ENCODE results near the gene DPYSL4.

DPYSL4 gene

GRCh38 chr10:132199268-132199853 is 12.6 kb downstream of the DPYSL4 start:
- no peak for TF ChIP-seq CTCF (IDR thresholded peaks at IDR 0.05; ENCODE audit: borderline replicate concordance, insufficient read depth, low read depth, low read length)
- H3K4me3 ChIP-seq (ENCODE audit: low read depth, low read length): no peak overlapping the region

- H3K4me3 ChIP-seq (ENCODE audit: low read depth, low read length): no peak overlapping the region
- no peak for TF ChIP-seq CTCF (IDR thresholded peaks at IDR 0.05; ENCODE audit: borderline replicate concordance, insufficient read depth, low read depth, low read length)
These were observed 13.1 kb downstream of the DPYSL4 start for GRCh38 chr10:132199854-132200311.

GRCh38 chr10:132200344-132201110 is 13.8 kb downstream of the DPYSL4 start:
- no peak for TF ChIP-seq CTCF (IDR thresholded peaks at IDR 0.05; ENCODE audit: borderline replicate concordance, insufficient read depth, low read depth, low read length)

DNA sequence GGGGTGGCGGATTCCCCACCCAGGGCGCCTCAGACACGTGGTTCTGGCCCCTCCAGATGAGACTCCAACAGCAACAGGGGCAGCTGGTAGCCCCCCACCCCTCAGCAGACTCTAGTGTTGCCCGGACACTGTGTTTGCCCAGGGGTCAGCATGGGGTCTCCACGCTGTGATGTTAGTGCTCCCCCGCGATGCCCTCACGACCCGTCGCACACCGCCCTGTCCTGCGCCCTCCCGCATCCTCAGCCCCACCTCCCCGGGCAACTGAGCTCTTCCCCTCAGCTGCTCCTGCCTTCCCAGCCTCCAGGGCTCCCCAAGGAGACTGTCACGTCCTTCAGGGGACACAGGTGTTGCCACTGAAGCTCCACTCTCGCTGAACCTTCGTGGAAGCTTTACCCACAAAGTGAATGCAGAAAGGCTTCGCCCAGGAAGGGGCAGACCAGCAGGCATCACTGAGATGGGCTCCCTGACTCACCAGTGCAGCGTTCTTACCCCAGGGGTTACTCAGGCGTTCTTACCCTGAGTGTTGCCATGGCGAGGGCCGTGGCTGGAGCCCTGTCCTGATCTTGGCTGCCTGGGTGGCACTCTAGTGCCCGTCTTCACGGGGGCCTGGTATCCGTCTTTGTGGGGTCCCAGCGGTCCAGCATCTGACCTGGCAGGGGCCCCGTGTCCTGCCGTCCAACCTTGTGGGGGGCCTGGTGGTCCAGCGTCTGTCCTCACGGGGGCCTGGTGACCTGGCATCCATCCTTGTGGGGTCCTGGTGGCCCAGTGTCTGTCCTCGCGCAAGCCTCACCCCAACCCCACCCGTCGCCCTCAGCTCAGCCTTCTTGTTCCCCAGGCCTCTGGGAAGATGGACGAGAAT is 14.6 kb downstream of the DPYSL4 start:
- TF ChIP-seq CTCF (IDR thresholded peaks at IDR 0.05; ENCODE audit: borderline replicate concordance, insufficient read depth, low read depth, low read length): no peak
- no peak overlapping the region for H3K4me3 ChIP-seq (ENCODE audit: low read depth, low read length)

More at GRCh38 chr10:132200344-132201110, 13.8 kb downstream of the DPYSL4 start:
- H3K4me3 ChIP-seq (ENCODE audit: low read depth, low read length): no peak overlapping the region

DNA sequence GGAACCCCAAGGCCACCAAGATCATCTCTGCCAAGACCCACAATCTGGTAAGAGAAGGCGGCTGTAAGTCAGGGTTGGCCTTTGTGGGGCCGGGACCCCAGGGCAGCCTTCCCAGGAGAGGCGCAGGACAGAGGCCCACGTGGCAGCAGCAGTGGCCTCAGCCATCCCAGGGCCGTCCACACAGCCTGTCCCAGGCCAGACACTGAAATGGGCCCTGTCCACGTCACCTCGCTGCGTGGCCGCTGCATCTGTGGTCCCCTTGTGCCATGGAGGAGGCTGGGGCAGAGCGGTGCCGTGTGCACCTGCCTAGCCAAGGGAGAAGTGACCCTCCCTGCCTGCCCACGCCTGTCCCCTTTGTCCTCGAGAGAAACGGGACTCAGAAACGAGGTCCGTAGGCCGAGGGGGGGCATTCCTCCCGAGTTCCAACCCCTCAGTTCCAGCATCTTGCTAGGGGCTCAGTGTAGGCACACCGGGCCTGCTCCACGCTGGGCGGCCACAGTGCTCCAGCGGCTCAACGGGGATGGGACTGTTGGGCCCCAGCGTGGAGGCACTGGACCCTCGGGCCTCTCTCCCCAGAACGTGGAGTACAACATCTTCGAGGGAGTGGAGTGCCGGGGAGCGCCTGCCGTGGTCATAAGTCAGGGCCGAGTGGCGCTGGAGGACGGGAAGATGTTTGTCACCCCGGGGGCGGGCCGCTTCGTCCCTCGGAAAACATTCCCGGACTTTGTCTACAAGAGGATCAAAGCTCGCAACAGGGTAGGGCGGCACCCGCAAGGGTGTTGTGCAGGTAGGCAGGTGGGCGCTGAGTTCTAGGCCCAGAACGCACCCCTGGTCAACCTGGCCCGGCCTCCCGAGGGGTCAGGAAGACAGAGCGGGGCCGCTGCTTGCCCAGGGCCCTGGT is 15.6 kb downstream of the DPYSL4 start:
- H3K4me3 ChIP-seq (ENCODE audit: low read depth, low read length): no peak overlapping the region
- no peak for TF ChIP-seq CTCF (IDR thresholded peaks at IDR 0.05; ENCODE audit: borderline replicate concordance, insufficient read depth, low read depth, low read length)

- H3K4me3 ChIP-seq (ENCODE audit: low read depth, low read length): no peak overlapping the region
- no peak for TF ChIP-seq CTCF (IDR thresholded peaks at IDR 0.05; ENCODE audit: borderline replicate concordance, insufficient read depth, low read depth, low read length)
These were observed 16.7 kb downstream of the DPYSL4 start for GRCh38 chr10:132203256-132204077.

Measured in GM12875 (cell line).